ENCODE measurements around the gene TNNI3. TPM values are rescaled to one million over a fixed set of nuclear protein-coding genes. Genes with fewer than 3 reads are reported as not detected.
A peak's percentile ranks its signal among the peaks of the same experiment; 100 is the strongest.

The TNNI3 gene
- total and polyA plus RNA-seq, 9 of the 15 experiments (the other 6 are each of a cell fraction or from before 2014, with no cell fraction given), result 4.7 to 158 (median 42.0) TPM

DNA sequence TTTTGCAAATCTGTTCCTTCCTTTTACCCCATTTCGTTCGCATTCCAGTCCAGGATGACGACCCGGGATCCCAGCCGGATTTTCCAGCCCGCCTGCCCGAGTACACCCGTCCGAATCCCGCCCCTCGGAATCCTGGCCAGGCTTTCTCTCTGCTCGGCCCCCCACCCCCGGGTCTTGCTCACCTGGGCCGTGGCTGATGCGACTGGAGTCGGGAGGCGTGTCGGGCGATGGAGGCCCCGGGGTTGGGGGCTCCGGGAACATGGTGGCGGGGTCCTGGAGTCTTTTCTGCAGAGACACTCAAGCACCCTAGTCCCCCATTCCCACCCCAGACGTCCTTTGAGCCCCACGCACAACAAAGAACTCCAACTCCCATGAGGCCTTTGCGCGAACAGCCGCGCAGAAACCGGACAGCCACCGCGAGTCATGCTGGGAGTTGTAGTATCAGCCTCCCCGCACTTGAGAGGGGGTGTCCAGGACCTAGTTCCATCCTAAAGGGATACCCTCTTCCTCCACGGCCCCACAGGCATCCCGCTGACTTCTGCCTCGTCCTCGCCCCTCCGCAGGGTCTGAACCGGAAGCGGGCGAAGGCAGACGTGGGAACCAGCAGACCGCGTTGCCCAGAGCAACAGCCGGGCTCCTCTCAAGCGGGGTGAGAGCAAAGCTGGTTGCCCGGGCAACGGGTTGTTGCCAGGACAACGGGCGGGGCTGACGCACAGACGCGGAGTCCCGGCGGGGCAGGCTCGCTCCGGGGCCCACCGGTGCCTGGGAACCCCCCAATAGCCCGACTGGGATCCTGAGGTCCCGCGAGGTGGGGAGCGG lies 21.5 kb upstream of the TNNI3 start (continued):
- TF ChIP-seq LARP7 (IDR thresholded peaks at IDR 0.05) (peak; percentile 67; the same call in 1 of the 2 replicates), ZNF766 (CRISPR knock-in tag; conservative IDR thresholded peaks at IDR 0.05) (peak; percentile 94), DPF2 (IDR thresholded peaks at IDR 0.05) (no peak), CREB1 (IDR thresholded peaks at IDR 0.05) (peak; percentile 44; the same call in 1 of the 2 replicates), CREB1 (CRISPR knock-in tag; IDR thresholded peaks at IDR 0.05) (peak; percentile 54; the same call in 1 of the 2 replicates), CTBP1 (IDR thresholded peaks at IDR 0.05; ENCODE audit: borderline replicate concordance) (peak; percentile 40; the same call in 1 of the 2 replicates), XRCC5 (IDR thresholded peaks at IDR 0.05; ENCODE audit: low read depth, low read length) (peak; percentile 70), CSDE1 (IDR thresholded peaks at IDR 0.05) (peak in 1 of 2 experiments; percentile 99; a peak in 2 of 4 replicates), ZNF316 (IDR thresholded peaks at IDR 0.05) (no peak), RFX1 (IDR thresholded peaks at IDR 0.05) (peak; percentile 99), ETV1 (tag; conservative IDR thresholded peaks at IDR 0.05; ENCODE audit: low read depth) (peak; percentile 76), HDAC2 (IDR thresholded peaks at IDR 0.05) (peak; percentile 28; the same call in 1 of the 2 replicates), GABPB1 (CRISPR knock-in tag; IDR thresholded peaks at IDR 0.05) (peak; percentile 83; the same call in 1 of the 2 replicates), TOE1 (IDR thresholded peaks at IDR 0.05; ENCODE audit: borderline replicate concordance) (peak; percentile 91), TOE1 (CRISPR knock-in tag; IDR thresholded peaks at IDR 0.05; ENCODE audit: borderline replicate concordance, low read depth) (no peak)
- TF ChIP-seq, protein P1, sequence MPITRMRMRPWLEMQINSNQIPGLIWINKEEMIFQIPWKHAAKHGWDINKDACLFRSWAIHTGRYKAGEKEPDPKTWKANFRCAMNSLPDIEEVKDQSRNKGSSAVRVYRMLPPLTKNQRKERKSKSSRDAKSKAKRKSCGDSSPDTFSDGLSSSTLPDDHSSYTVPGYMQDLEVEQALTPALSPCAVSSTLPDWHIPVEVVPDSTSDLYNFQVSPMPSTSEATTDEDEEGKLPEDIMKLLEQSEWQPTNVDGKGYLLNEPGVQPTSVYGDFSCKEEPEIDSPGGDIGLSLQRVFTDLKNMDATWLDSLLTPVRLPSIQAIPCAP (CRISPR knock-in tag; IDR thresholded peaks at IDR 0.05; ENCODE audit: borderline replicate concordance), result no peak
- TF ChIP-seq, protein P2, sequence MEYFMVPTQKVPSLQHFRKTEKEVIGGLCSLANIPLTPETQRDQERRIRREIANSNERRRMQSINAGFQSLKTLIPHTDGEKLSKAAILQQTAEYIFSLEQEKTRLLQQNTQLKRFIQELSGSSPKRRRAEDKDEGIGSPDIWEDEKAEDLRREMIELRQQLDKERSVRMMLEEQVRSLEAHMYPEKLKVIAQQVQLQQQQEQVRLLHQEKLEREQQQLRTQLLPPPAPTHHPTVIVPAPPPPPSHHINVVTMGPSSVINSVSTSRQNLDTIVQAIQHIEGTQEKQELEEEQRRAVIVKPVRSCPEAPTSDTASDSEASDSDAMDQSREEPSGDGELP (CRISPR knock-in tag; IDR thresholded peaks at IDR 0.05; ENCODE audit: borderline replicate concordance), result peak; percentile 68; the same call in 1 of the 2 replicates
- TF ChIP-seq, protein P3, sequence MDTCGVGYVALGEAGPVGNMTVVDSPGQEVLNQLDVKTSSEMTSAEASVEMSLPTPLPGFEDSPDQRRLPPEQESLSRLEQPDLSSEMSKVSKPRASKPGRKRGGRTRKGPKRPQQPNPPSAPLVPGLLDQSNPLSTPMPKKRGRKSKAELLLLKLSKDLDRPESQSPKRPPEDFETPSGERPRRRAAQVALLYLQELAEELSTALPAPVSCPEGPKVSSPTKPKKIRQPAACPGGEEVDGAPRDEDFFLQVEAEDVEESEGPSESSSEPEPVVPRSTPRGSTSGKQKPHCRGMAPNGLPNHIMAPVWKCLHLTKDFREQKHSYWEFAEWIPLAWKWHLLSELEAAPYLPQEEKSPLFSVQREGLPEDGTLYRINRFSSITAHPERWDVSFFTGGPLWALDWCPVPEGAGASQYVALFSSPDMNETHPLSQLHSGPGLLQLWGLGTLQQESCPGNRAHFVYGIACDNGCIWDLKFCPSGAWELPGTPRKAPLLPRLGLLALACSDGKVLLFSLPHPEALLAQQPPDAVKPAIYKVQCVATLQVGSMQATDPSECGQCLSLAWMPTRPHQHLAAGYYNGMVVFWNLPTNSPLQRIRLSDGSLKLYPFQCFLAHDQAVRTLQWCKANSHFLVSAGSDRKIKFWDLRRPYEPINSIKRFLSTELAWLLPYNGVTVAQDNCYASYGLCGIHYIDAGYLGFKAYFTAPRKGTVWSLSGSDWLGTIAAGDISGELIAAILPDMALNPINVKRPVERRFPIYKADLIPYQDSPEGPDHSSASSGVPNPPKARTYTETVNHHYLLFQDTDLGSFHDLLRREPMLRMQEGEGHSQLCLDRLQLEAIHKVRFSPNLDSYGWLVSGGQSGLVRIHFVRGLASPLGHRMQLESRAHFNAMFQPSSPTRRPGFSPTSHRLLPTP (IDR thresholded peaks at IDR 0.05; ENCODE audit: borderline replicate concordance, extremely low read depth, insufficient read length), result no peak
- TF ChIP-seq, protein P4, sequence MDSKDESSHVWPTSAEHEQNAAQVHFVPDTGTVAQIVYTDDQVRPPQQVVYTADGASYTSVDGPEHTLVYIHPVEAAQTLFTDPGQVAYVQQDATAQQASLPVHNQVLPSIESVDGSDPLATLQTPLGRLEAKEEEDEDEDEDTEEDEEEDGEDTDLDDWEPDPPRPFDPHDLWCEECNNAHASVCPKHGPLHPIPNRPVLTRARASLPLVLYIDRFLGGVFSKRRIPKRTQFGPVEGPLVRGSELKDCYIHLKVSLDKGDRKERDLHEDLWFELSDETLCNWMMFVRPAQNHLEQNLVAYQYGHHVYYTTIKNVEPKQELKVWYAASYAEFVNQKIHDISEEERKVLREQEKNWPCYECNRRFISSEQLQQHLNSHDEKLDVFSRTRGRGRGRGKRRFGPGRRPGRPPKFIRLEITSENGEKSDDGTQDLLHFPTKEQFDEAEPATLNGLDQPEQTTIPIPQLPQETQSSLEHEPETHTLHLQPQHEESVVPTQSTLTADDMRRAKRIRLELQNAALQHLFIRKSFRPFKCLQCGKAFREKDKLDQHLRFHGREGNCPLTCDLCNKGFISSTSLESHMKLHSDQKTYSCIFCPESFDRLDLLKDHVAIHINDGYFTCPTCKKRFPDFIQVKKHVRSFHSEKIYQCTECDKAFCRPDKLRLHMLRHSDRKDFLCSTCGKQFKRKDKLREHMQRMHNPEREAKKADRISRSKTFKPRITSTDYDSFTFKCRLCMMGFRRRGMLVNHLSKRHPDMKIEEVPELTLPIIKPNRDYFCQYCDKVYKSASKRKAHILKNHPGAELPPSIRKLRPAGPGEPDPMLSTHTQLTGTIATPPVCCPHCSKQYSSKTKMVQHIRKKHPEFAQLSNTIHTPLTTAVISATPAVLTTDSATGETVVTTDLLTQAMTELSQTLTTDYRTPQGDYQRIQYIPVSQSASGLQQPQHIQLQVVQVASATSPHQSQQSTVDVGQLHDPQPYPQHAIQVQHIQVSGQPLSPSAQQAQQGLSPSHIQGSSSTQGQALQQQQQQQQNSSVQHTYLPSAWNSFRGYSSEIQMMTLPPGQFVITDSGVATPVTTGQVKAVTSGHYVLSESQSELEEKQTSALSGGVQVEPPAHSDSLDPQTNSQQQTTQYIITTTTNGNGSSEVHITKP (IDR thresholded peaks at IDR 0.05; ENCODE audit: partially characterized antibody), result peak; percentile 40
